Measurements from ENCODE around the gene AOPEP. TPM values are rescaled to one million over a fixed set of nuclear protein-coding genes. Genes with fewer than 3 reads are reported as not detected.

Gene AOPEP
- total and polyA plus RNA-seq, 2 of the 13 experiments (the other 11 are each of a cell fraction or from before 2014, with no cell fraction given), result 22.2 to 41.6 TPM

GRCh38 chr9:95012035-95012708 is 285.7 kb downstream of the AOPEP start:
- no peaks in the 10 kb centered on the region for H3K27me3 ChIP-seq (ENCODE audit: control insufficient read depth in 1 of 2, insufficient read depth in 2 of 2, low read length in 2 of 2)
- no peak overlapping the region for H3K4me3 ChIP-seq (replicated peaks in 1 of 3; ENCODE audit: insufficient read depth in 1 of 3, low read depth in 2 of 3, low read length in 3 of 3)
- peaks cover 77% of the 10 kb centered on the region for H3K4me1 ChIP-seq (ENCODE audit: insufficient read depth, low read length)
- no peaks in the 10 kb centered on the region for H3K9me3 ChIP-seq (ENCODE audit: low read length)
- H3K27ac ChIP-seq (ENCODE audit: extremely low read length, insufficient read depth, low read length), result no peak overlapping the region
- FAIRE-seq (no peak), ATAC-seq (no peak), DNase-seq (ENCODE audit: low spot score) (no peak)
- WGBS (ENCODE audit: low lambda C conversion rate), result 81% methylated on average over 7 of the region's 7 CpGs
- intact Hi-C loops (cut with micrococcal nuclease; ENCODE audit: unreplicated experiment), result loop anchor here (5.0 kb wide), 1 partner anchor 35 kb away; no protein-coding TSS in a partner anchor
- peak; percentile 43; the same call in 1 of the 2 replicates for TF ChIP-seq POLR2G (IDR thresholded peaks at IDR 0.05; ENCODE audit: low read depth, low read length)
- no peak for TF ChIP-seq GTF2F1 (IDR thresholded peaks at IDR 0.05; ENCODE audit: low read length)
- no peak for TF ChIP-seq ZEB1 (IDR thresholded peaks at IDR 0.05; ENCODE audit: insufficient replicate concordance, low read depth)
- peak; percentile 39 for TF ChIP-seq POLR2AphosphoS2 (IDR thresholded peaks at IDR 0.05; ENCODE audit: low read depth, low read length)
- TF ChIP-seq, protein P1, sequence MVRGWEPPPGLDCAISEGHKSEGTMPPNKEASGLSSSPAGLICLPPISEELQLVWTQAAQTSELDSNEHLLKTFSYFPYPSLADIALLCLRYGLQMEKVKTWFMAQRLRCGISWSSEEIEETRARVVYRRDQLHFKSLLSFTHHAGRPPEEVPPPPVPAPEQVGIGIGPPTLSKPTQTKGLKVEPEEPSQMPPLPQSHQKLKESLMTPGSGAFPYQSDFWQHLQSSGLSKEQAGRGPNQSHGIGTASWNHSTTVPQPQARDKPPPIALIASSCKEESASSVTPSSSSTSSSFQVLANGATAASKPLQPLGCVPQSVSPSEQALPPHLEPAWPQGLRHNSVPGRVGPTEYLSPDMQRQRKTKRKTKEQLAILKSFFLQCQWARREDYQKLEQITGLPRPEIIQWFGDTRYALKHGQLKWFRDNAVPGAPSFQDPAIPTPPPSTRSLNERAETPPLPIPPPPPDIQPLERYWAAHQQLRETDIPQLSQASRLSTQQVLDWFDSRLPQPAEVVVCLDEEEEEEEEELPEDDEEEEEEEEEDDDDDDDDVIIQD (CRISPR knock-in tag; IDR thresholded peaks at IDR 0.05; ENCODE audit: low read depth), result no peak
- no peak for TF ChIP-seq MXD1 (CRISPR knock-in tag; IDR thresholded peaks at IDR 0.05)
- peak; percentile 44 for TF ChIP-seq AGO2 (optimal IDR thresholded peaks at IDR 0.05; ENCODE audit: low read depth, low read length)
- no peak for TF ChIP-seq ZNF75D (CRISPR knock-in tag; IDR thresholded peaks at IDR 0.05; ENCODE audit: borderline replicate concordance)
- H3K36me3 ChIP-seq (replicated peaks in 1 of 2; ENCODE audit: control insufficient read depth in 1 of 2, insufficient read depth in 2 of 2, low read length in 2 of 2), result peaks cover 3 to 46% of the 10 kb centered on the region in 2 experiments
- peaks cover 16% of the 10 kb centered on the region for H4K20me1 ChIP-seq (ENCODE audit: insufficient read depth, low read length)
- no peak overlapping the region; the same call in 1 of the 2 replicates for H3K4me2 ChIP-seq (ENCODE audit: low read depth, low read length)
- CTCF ChIA-PET (ENCODE audit: low intra/inter-chr PET ratio, low total read pairs), result no interaction called here
- POLR2A ChIA-PET, result interaction anchor here (0.6 to 1.7 kb wide), 4 partner anchors 8 to 23 kb away, joined by 3 to 8 read pairs (median 3); no protein-coding TSS in a partner anchor
- BruUV-seq (replicated peaks), result no TSS peak
- no peak overlapping the region for H3K9ac ChIP-seq (ENCODE audit: insufficient read depth, low read depth, low read length)
- no peak overlapping the region for H2AFZ ChIP-seq (ENCODE audit: low read length)
- peaks cover 96% of the 10 kb centered on the region for H3K79me2 ChIP-seq (ENCODE audit: insufficient read depth, low read length)
- in situ Hi-C loops (cut with HindIII; ENCODE audit: extremely low pct_ligation_motif_present, low pct_unique_long_range_greater_than_20kb), result no loop called here
